Measurements from ENCODE around the gene HMGN3.

DNA sequence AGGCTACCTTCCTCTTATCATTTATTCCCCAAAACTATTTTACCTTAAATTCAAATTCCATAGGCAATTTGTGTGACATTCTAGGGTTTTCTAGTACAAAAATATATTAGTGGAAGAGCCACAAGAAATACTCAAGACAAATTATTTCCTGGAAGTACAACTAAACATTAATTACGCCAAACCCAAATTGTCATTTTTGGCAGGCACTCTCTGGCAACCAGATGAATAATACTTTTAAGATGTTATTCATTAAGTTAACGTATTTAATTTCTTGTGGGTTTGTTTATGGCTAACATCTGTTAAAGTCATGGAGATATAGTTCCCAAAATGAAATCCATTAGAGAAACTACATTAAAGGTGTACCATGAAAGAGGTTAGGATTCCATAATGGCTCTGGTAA is 40.5 kb downstream of the HMGN3 start:
- TF ChIP-seq POLR2AphosphoS5 (IDR thresholded peaks at IDR 0.05; ENCODE audit: low read depth, low read length) (no peak), SIN3A (IDR thresholded peaks at IDR 0.05; ENCODE audit: borderline replicate concordance, insufficient read depth, low read length) (no peak), FOXP2 (optimal IDR thresholded peaks at IDR 0.05; ENCODE audit: borderline replicate concordance, extremely low read depth, extremely low read length, insufficient read depth) (no peak)
